GM18858 (cell line): ENCODE measurements around the gene BIRC6.
"Not testable (repeated sequence)": the region's sequence is repeated elsewhere in the genome, so short reads cannot be mapped to it uniquely, and the experiment has no call there.

Experiments
- ATAC-seq: cut with Tn5 transposase; IDR thresholded peaks from one replicate; pipeline ENCODE4 v1.9.1; 2021; ENCODE audit not compliant: unreplicated experiment

BIRC6 gene

GRCh38 chr2:32611366-32611765 lies 254.5 kb downstream of the BIRC6 start:
- ATAC-seq, result no peak

DNA sequence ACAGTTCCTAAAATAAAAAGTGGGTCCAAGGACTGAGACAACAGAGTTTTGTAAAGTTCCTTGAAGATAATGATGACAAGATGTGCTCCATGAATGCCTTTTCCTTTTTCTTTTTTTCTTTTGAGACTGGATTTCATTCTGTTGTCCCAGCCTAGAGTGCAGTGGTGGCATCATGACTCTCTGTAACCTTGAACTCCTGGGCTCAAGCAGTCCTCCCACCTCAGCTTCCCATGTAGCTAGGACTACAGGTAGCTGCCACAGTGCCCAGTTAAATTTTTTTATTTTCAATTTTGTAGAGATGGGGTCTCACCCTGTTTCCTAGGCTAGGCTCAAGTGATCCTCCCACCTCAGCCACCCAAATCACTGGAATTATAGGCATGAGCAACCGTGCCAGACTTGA lies 254.9 kb downstream of the BIRC6 start:
- ATAC-seq, result no peak

DNA sequence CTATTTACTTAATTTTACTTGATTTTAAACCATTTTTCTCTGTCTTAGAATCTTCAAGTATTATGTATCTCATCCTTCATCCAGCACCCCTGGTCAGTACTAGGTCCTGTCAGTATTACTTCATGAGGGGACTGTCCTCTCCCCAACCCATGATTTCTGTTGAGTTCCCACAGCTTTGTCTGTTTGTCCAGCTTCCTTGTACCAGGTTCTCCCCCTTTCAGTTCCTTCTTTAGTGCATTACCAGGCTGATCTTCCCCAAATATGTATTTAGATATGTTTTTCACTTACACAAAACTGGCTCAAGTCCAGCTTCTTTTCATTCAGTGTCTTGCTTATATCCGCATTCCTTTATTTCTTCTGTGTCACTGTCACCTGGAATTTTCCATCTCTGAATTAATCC lies 257.3 kb downstream of the BIRC6 start:
- ATAC-seq, result no peak

DNA sequence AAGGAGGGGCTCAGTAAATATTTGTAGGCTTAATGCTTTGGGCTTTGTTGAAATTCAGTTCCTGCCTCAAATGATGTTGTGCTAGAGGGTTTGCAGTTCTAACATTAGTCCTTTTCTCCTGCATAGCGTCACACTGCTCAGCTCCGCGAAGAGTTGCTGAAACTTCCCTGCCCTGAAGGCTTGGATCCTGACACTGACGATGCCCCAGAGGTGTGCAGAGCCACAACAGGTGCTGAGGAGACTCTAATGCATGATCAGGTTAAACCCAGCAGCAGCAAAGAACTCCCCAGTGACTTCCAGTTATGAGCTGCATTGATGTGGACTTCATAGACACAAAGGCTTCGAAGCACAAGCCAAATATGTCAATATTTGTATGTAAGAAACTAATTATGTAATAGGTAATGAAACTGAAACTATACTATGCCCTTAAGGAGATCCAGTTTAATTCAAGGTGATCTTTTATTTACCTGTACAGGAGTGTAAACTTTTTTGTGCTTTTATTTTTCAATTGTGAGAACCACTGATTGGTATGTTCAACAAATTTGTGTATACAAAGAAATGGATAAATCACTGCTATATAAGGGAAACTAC lies 260.9 kb downstream of the BIRC6 start:
- no peak for ATAC-seq

DNA sequence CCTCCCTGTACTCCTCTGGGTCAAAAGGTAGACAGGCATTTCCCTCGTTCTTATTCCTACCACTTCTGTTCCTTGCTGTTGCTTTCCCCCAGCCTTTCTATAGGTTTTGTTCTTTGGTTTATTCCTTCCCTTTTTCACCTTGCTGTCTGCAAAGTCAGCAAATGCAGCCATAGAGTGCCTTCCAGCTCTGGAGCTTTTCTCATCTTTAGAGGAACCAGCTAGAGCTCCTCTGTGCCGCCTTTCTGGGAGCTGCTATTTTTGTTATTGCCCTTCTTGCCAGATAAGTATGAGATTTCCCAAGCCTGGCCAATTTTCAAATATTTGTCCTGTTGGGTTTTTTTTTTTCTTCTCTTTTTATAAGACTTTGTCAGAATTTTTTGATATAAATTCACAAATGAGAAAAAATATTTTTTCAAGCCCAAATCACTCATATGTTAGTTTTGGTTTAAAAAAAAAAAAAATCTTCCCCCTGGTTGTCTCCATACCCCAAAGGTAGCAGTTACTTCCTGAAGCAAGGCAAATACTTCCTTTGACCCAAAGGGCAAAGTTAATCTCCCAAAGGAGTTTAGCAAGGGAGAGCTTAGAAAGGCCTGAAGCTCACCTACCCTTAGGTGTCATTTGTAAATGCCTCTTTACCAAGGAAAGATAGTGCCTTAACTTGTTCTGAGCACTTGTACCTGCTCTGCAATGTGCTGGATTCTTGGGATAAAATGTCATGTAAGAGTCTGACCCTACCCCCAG lies 265.9 kb downstream of the BIRC6 start:
- no peak for ATAC-seq

GRCh38 chr2:32623311-32623706 lies 266.5 kb downstream of the BIRC6 start:
- ATAC-seq, result no peak

GRCh38 chr2:32624812-32625211 lies 268.0 kb downstream of the BIRC6 start:
- no peak for ATAC-seq

DNA sequence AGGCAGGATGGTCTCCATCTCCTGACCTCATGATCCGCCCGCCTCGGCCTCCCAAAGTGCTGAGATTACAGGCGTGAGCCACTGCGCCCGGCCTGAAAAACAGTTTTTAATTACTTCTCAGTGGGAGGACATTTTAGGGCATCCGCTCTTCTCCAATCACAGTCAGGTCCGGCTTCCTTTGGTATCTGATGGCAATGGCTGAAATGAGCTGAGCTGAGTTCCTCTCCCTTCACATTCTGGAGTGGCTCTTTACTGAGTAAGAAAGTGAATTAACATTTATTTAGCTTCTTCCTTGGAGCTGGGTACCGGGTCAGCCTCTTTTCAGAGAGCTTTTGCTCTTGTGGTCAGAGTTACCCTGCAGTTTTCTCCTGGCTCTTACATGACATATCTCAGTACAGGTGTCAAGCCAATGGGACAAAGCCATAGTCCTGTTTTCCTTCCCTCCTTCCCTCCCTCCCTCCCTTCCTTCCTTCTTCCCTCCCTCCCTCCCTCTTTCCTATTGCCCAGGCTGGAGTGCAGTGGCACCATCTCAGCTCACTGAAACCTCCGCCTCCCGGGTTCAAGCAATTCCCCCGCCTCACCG lies 269.9 kb downstream of the BIRC6 start:
- no peak for ATAC-seq

- ATAC-seq, result peak; percentile 13
Measured at GRCh38 chr2:32627441-32627813, 270.6 kb downstream of the BIRC6 start.

DNA sequence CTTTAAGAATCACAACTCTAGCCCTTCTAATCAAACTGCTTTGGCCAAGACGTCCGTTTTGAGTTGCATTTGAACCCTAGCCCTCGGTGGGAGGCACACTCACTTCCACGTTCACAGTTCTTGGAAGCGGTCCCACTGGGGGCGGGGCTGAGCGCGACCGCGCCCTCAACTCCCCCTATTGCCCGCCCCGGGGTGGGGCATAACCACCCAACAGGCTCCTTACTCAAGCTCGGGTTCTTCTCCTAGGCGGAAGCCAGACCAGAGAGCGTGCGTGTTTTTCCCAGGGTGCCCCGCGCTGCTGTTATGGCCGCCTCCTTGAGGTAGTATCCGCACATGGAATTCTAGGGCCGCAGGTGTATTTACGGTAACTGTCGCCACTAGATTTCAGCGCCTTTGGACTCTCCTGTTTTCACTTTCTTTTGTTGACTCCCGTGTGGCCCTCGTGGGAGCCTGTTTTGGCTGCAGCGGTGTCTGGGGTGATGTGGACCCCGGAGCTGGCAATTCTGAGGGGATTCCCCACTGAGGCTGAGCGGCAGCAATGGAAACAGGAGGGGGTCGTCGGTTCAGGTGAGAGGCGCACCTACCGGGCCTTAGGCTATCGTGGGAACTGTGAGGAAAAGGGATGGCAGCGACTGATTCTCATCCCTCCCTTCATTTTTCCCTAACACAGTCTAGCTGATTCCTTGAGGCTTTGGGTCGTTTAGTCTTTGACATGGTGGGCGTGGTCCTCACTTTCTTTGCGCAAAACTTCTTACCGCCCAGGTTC lies 271.2 kb downstream of the BIRC6 start, which contains the start of gene TTC27:
TSS of gene TTC27 (plus strand) at position 237 of the 766 bp plus-strand sequence. CDS start at position 480, 243 bp downstream.
- ATAC-seq, result peak; percentile 99

DNA sequence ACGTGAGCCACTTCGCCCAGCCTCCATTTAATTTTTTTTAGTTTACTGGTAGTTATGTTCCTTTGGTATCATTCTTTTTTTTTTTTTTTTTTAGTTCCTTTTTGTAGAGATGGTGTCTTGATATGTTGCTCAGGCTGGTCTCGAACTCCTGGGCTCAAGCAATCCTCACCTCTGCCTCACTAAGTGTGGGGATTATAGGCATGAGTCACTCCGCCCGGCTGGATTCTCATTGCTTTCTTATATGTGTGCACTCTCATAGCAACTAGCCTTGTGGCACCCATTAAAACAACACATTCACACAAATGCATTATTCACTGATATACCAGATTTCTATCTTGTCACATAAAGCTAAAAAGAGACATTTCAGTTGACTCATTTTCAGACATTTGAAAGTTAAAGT lies 275.3 kb downstream of the BIRC6 start:
- ATAC-seq, result no peak

DNA sequence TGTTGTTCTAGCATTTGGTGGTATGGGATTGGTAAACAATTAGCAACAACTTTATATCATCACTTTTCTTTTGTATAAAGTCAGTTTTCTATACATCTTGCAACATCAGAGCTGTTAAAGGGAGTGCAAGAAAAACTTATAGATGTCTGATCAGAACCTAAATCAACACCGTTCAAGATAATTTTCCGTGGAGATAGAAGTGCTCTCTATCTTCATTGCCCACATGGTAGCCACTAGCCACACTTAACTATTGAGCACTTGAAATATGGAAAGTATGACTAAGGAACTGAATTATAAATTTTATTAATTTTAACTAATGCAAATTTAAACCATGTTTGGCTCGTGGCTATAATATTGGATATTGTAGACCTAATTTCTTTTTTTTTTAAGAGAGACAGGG lies 276.2 kb downstream of the BIRC6 start:
- no peak for ATAC-seq

DNA sequence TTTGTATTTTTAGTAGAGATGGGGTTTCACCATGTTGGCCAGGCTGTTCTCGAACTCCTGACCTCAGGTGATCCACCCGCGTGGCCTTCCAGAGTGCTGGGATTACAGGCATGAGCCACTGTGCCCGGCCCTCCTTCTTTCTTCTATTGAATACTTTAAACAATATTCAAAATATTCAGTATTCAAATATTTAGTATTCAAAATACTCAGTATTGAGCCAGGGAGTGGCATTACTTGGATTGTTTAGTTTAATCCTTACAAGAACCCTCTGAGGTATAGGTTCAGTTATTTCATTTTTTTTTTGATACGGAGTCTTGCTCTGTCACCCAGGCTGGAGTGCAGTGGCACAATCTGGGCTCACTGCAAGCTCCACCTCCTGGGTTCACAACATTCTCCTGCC lies 281.7 kb downstream of the BIRC6 start:
- not testable (repeated sequence) for ATAC-seq

- no peak for ATAC-seq
Measured at GRCh38 chr2:32641180-32641579, 284.4 kb downstream of the BIRC6 start.

GRCh38 chr2:32647180-32647651 lies 290.4 kb downstream of the BIRC6 start:
- ATAC-seq, result no peak

GRCh38 chr2:32652555-32653209 lies 295.9 kb downstream of the BIRC6 start:
- ATAC-seq, result no peak

DNA sequence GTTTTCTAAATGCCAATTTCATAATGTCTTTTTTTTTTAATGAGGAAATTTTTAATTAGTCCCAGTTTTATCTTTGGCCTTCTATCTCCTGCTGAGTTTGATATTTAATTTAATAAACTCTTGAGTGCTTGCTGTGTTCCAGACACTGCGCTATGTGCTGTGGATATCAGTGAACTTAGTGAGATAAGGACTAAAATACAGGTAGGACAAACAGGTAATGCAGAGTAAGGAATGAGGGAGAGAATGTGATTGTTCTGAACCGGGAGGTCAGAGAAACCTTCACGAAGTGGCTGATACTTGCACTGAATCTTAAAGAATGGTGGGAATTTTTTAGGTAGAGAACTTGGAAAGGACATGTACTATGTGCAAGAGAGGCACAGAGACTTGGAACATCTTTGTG lies 299.2 kb downstream of the BIRC6 start:
- no peak for ATAC-seq

GRCh38 chr2:32663864-32664263 lies 307.0 kb downstream of the BIRC6 start:
- ATAC-seq, result no peak

GRCh38 chr2:32666704-32667103 lies 309.9 kb downstream of the BIRC6 start:
- no peak for ATAC-seq

DNA sequence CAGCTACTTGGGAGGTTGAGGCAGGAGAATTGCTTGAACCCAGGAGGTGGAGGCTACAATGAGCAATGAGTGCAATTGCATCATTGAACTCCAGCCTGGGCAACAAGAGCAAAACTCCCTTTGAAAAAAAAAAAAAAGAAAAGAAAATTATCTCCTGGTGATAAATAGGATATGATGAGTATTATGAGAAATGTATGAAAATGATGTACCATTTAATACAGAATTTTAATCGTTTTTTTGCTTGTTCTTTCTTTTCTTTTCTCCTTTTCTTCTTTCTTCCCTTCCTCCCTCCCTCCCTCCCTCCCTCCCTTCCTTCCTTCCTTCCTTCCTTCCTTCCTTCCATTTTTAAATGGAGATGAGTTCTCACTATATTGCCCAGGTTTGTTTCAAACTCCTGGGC lies 311.4 kb downstream of the BIRC6 start:
- no peak for ATAC-seq
